ENCODE results near the gene SKIC2. TPM values are rescaled to one million over a fixed set of nuclear protein-coding genes. Genes with fewer than 3 reads are reported as not detected.

Gene SKIC2
- total and polyA plus RNA-seq, 10 of the 15 experiments (the other 5 are each of a cell fraction or from before 2014, with no cell fraction given), result 3.3 to 79.2 (median 32.5) TPM

DNA sequence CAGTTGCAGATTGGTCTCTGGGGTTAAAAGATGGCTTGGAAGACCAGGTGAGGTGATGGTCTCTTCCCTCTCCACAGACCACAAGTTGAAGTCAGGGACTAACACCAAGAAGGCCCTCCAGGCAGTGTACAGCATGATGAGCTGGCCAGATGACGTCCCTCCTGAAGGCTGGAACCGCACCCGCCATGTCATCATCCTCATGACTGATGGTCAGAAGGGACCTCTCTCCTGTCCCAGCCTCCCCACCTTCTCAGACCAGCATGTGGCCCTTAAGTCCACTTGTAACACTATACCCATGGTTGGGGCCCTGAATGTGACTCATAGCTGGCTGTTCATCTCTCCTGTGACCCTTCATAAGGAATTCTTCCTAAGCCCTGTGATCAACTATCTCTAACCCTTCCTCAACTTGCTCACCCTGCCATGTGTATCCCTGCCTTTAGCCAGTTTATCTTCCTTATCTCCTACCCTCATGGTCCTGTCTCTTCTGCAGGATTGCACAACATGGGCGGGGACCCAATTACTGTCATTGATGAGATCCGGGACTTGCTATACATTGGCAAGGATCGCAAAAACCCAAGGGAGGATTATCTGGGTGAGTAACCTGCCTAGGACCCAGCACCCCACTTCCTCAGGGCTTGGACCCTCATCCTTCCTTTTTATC is 10.1 kb upstream of the SKIC2 start:
- no peak for FAIRE-seq
- ChIA-PET POLR2A (no interaction called here), SMC1A (ENCODE audit: uncharacterized antibody, unreplicated experiment) (no interaction called here), CTCF (no interaction called here), RAD21 (ENCODE audit: unreplicated experiment) (no interaction called here)
- no peak for DNase-seq (ENCODE audit: low read depth, low spot score)
- intact Hi-C loops (cut with micrococcal nuclease; ENCODE audit: unreplicated experiment) (no loop called here), in situ Hi-C loops (cut with MboI) (no loop called here)
- Histone ChIP-seq H3K9me3 (replicated peaks; ENCODE audit: control insufficient read depth, insufficient read depth, low read length) (no peaks in the 10 kb centered on the region), H4K20me1 (ENCODE audit: control insufficient read depth, insufficient read depth) (no peaks in the 10 kb centered on the region), H3K4me1 (ENCODE audit: control insufficient read depth, insufficient read depth, low read length) (peaks cover 3% of the 10 kb centered on the region; the same call in 1 of the 2 replicates), H3K79me2 (ENCODE audit: control insufficient read depth, insufficient read depth, low read length) (no peaks in the 10 kb centered on the region), H3K36me3 (ENCODE audit: control insufficient read depth in 2 of 2, insufficient read depth in 2 of 2, low read length in 1 of 2) (peaks cover 3 to 11% of the 10 kb centered on the region in 2 experiments; a peak in 2 of 4 replicates), H3K4me3 (no peak overlapping the region), H3K9ac (ENCODE audit: control insufficient read depth, insufficient read depth, low read length) (no peak overlapping the region), H3K27me3 (replicated peaks in 1 of 2; ENCODE audit: control insufficient read depth in 2 of 2, insufficient read depth in 2 of 2, low read length in 1 of 2) (no peaks in the 10 kb centered on the region), H3K27ac (ENCODE audit: control insufficient read depth, insufficient read depth) (no peak overlapping the region), H2AFZ (ENCODE audit: control insufficient read depth, low read depth, low read length) (no peak overlapping the region), H3K4me2 (ENCODE audit: control insufficient read depth, insufficient read depth) (no peak overlapping the region)
- BruUV-seq (replicated peaks), result no TSS peak
- no peak for ATAC-seq
- no peak for TF ChIP-seq SIN3A (IDR thresholded peaks at IDR 0.05; ENCODE audit: low read depth, low read length)
- TF ChIP-seq, protein P1, sequence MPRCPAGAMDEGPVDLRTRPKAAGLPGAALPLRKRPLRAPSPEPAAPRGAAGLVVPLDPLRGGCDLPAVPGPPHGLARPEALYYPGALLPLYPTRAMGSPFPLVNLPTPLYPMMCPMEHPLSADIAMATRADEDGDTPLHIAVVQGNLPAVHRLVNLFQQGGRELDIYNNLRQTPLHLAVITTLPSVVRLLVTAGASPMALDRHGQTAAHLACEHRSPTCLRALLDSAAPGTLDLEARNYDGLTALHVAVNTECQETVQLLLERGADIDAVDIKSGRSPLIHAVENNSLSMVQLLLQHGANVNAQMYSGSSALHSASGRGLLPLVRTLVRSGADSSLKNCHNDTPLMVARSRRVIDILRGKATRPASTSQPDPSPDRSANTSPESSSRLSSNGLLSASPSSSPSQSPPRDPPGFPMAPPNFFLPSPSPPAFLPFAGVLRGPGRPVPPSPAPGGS (IDR thresholded peaks at IDR 0.05; ENCODE audit: borderline replicate concordance, insufficient read depth, low read depth, low read length, poor library complexity, severe bottlenecking), result peak; percentile 89
- peak; percentile 29; the same call in 1 of the 2 replicates for TF ChIP-seq POLR2A (IDR thresholded peaks at IDR 0.05; ENCODE audit: low read depth, low read length)
- no peak for TF ChIP-seq MTA3 (IDR thresholded peaks at IDR 0.05; ENCODE audit: borderline replicate concordance, low read length)
- WGBS (ENCODE audit: insufficient coverage, insufficient replicate concordance, low lambda C conversion rate, missing lambda C conversion rate), result 92% methylated on average over 6 of the region's 6 CpGs

DNA sequence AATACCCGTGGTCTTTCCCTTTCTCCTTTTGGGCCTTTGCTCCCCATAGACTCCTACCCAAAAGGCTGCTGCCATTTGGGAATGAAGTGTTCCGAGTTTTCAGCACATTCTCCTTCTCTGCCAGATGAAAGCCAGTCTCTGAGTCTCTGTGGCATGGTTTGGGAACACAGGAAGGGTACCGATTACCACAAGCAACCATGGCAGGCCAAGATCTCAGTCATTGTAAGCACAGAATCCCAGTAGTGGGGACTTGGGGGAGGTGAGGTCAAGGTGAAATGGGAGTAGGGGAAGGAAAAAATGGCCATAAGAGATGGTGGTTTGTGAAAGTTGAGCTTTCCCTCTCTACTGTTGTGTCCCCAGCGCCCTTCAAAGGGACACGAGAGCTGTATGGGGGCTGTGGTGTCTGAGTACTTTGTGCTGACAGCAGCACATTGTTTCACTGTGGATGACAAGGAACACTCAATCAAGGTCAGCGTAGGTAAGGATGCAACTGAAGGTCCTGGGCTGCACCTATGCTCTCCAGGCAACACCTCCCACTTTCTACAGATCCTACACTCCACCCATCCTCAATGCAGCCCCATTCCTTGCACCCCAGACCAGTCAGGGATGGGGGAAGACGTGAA is 8.9 kb upstream of the SKIC2 start:
- FAIRE-seq (no peak), ATAC-seq (no peak), DNase-seq (ENCODE audit: low read depth, low spot score) (no peak)
- no peak overlapping the region for H3K4me2 ChIP-seq (ENCODE audit: control insufficient read depth, insufficient read depth)
- no peaks in the 10 kb centered on the region for H4K20me1 ChIP-seq (ENCODE audit: control insufficient read depth, insufficient read depth)
- in situ Hi-C loops (cut with MboI), result no loop called here
- H3K36me3 ChIP-seq (ENCODE audit: control insufficient read depth in 2 of 2, insufficient read depth in 2 of 2, low read length in 1 of 2), result peaks cover 7 to 16% of the 10 kb centered on the region in 2 experiments; a peak in 3 of 4 replicates
- H3K27ac ChIP-seq (ENCODE audit: control insufficient read depth, insufficient read depth), result no peak overlapping the region
- no peaks in the 10 kb centered on the region for H3K27me3 ChIP-seq (replicated peaks in 1 of 2; ENCODE audit: control insufficient read depth in 2 of 2, insufficient read depth in 2 of 2, low read length in 1 of 2)
- RAD21 ChIA-PET (ENCODE audit: unreplicated experiment), result no interaction called here
- H3K79me2 ChIP-seq (ENCODE audit: control insufficient read depth, insufficient read depth, low read length), result no peaks in the 10 kb centered on the region
- SMC1A ChIA-PET (ENCODE audit: uncharacterized antibody, unreplicated experiment), result interaction anchor here (1.1 to 1.2 kb wide), 2 partner anchors 10 kb away, joined by 4 to 5 read pairs; partner anchors contain the start of gene SKIC2
- H2AFZ ChIP-seq (ENCODE audit: control insufficient read depth, low read depth, low read length), result no peak overlapping the region
- intact Hi-C loops (cut with micrococcal nuclease; ENCODE audit: unreplicated experiment), result no loop called here
- H3K9ac ChIP-seq (ENCODE audit: control insufficient read depth, insufficient read depth, low read length), result no peak overlapping the region
- no TSS peak for BruUV-seq (replicated peaks)
- 74% methylated on average over 7 of the region's 7 CpGs for WGBS (ENCODE audit: insufficient coverage, insufficient replicate concordance, low lambda C conversion rate, missing lambda C conversion rate)
- peaks cover 3% of the 10 kb centered on the region; the same call in 1 of the 2 replicates for H3K4me1 ChIP-seq (ENCODE audit: control insufficient read depth, insufficient read depth, low read length)
- CTCF ChIA-PET, result interaction anchor here (0.7 to 3.2 kb wide), 2 partner anchors 9 to 27 kb away, joined by 3 to 16 read pairs; partner anchors contain the start of gene SKIC2
- H3K4me3 ChIP-seq, result no peak overlapping the region
- H3K9me3 ChIP-seq (replicated peaks; ENCODE audit: control insufficient read depth, insufficient read depth, low read length), result no peaks in the 10 kb centered on the region
- POLR2A ChIA-PET, result no interaction called here
- TF ChIP-seq BACH1 (IDR thresholded peaks at IDR 0.05; ENCODE audit: borderline replicate concordance) (no peak), HDAC2 (IDR thresholded peaks at IDR 0.05) (no peak), BRCA1 (IDR thresholded peaks at IDR 0.05; ENCODE audit: low read depth, low read length) (no peak), BCL11A (IDR thresholded peaks at IDR 0.05; ENCODE audit: low read depth, low read length) (no peak), ATF7 (IDR thresholded peaks at IDR 0.05; ENCODE audit: low read depth) (no peak), EGR1 (IDR thresholded peaks at IDR 0.05; ENCODE audit: borderline replicate concordance in 1 of 2, low read depth in 2 of 2, low read length in 2 of 2) (no peak)
- TF ChIP-seq, protein P2, sequence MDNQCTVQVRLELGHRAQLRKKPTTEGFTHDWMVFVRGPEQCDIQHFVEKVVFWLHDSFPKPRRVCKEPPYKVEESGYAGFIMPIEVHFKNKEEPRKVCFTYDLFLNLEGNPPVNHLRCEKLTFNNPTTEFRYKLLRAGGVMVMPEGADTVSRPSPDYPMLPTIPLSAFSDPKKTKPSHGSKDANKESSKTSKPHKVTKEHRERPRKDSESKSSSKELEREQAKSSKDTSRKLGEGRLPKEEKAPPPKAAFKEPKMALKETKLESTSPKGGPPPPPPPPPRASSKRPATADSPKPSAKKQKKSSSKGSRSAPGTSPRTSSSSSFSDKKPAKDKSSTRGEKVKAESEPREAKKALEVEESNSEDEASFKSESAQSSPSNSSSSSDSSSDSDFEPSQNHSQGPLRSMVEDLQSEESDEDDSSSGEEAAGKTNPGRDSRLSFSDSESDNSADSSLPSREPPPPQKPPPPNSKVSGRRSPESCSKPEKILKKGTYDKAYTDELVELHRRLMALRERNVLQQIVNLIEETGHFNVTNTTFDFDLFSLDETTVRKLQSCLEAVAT (IDR thresholded peaks at IDR 0.05), result no peak

Data from GM12878 (cell line).